Fibroblast of the aortic adventitia (primary cell): Measurements from ENCODE around the gene ARHGEF10L. TPM values are rescaled to one million over a fixed set of nuclear protein-coding genes. Genes with fewer than 3 reads are reported as not detected.

Experiments used
- DNase-seq: peaks from one replicate; pipeline ENCODE4 v3.0.0-alpha.2; 2010; ENCODE audit warnings: low read depth
- H3K4me3 ChIP-seq: 2 replicates; pipeline ENCODE4 v1.5.1; 2011; ENCODE audit warnings: low read depth, mild to moderate bottlenecking, control low read depth, low read length, moderate library complexity
- CTCF ChIP-seq: IDR thresholded peaks from 2 replicates; pipeline ENCODE4 v1.5.1; 2011; ENCODE audit warnings: mild to moderate bottlenecking, low read length, control low read depth, inconsistent platforms; ENCODE audit not compliant: insufficient read depth
- total RNA-seq: library from RNA; depleted of rRNA; stranded (reverse); fragments of >200 nt; gene quantifications from 2 replicates; pipeline ENCODE4 v1.2.3, GENCODE V29; 2012; ENCODE audit warnings: low replicate concordance

The ARHGEF10L gene
- total RNA-seq, 1 donor: 23.9 TPM

GRCh38 chr1:17523321-17524041 lies 16.0 kb upstream of the ARHGEF10L start:
- TF ChIP-seq CTCF: no peak
- H3K4me3 ChIP-seq: no peak overlapping the region
- DNase-seq: no peak

- DNase-seq: no peak
- TF ChIP-seq CTCF: no peak
Measured at GRCh38 chr1:17524645-17525044, 14.9 kb upstream of the ARHGEF10L start.

GRCh38 chr1:17525996-17526686 lies 13.4 kb upstream of the ARHGEF10L start:
- DNase-seq: no peak
- TF ChIP-seq CTCF: no peak
- no peak overlapping the region for H3K4me3 ChIP-seq

More at GRCh38 chr1:17524645-17525044, 14.9 kb upstream of the ARHGEF10L start:
- no peak overlapping the region for H3K4me3 ChIP-seq

- H3K4me3 ChIP-seq: no peak overlapping the region
- peak; percentile 74 for DNase-seq
Measured at GRCh38 chr1:17527036-17527914, 12.2 kb upstream of the ARHGEF10L start.

GRCh38 chr1:17529381-17529780 lies 10.1 kb upstream of the ARHGEF10L start:
- TF ChIP-seq CTCF: no peak
- H3K4me3 ChIP-seq: no peak overlapping the region
- no peak for DNase-seq

More at GRCh38 chr1:17527036-17527914, 12.2 kb upstream of the ARHGEF10L start:
- no peak for TF ChIP-seq CTCF

GRCh38 chr1:17531343-17531681 lies 8.2 kb upstream of the ARHGEF10L start:
- no peak for TF ChIP-seq CTCF
- no peak for DNase-seq
- H3K4me3 ChIP-seq: no peak overlapping the region
